AG04449 (cell line): Measurements from ENCODE around the gene PDE2A.
"Not testable (repeated sequence)": the region's sequence is repeated elsewhere in the genome, so short reads cannot be mapped to it uniquely, and the experiment has no call there.

ENCODE experiments used
- CTCF ChIA-PET: fragments of 350-600 bp; formaldehyde crosslinking; extraction: SDS; loops from one replicate; lab custom pipeline; 2021; ENCODE audit warnings: antibody characterized with exemption; lab: Yijun Ruan, JAX
- POLR2A ChIA-PET: fragments of 400-600, 350-600 bp; formaldehyde crosslinking; extraction: SDS; loops from one replicate; lab custom pipeline; 2020; ENCODE audit warnings: antibody characterized with exemption, inconsistent platforms; lab: Yijun Ruan, JAX
- DNase-seq: peaks from one replicate; pipeline ENCODE4 v3.0.0-alpha.2; 2010; ENCODE audit warnings: low read depth, low spot score
- H3K4me3 ChIP-seq: 2 replicates; pipeline ENCODE4 v1.5.1; 2011; ENCODE audit warnings: low read depth, mild to moderate bottlenecking, control low read depth, low read length
- TF ChIP-seq, protein P1 (sequence below): IDR thresholded peaks from one replicate; pipeline ENCODE4 v1.5.1; 2011; ENCODE audit warnings: mild to moderate bottlenecking, moderate library complexity, low read length, control low read depth, inconsistent platforms; ENCODE audit not compliant: insufficient read depth; ENCODE audit errors: missing control alignments

PDE2A gene

DNA sequence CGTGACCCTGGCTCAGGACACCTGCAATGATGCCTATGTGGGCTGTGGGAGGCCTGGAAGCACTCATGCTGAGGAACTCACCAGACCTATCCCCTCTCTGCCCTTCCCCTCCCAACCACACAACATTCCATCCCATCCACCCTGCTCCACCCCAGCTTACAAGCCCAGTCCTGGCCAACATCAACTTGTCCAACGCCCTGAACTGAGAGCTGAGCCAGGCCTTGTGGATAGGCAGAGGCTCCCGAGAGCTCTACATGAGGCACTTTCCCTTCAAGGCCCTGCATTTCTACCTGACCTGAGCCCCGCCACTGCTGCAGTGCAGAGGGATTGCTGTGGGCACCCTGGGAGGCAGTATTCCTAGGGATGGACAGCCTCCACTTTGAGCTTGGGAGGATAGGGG, 112.4 kb downstream of the PDE2A start:
- DNase-seq: no peak
- POLR2A ChIA-PET: no interaction called here
- CTCF ChIA-PET: interaction anchor here (1.4 to 6.1 kb wide), 5 partner anchors 11 to 122 kb away, joined by 4 to 21 read pairs (median 4); no protein-coding TSS in a partner anchor
- TF ChIP-seq, protein P1, sequence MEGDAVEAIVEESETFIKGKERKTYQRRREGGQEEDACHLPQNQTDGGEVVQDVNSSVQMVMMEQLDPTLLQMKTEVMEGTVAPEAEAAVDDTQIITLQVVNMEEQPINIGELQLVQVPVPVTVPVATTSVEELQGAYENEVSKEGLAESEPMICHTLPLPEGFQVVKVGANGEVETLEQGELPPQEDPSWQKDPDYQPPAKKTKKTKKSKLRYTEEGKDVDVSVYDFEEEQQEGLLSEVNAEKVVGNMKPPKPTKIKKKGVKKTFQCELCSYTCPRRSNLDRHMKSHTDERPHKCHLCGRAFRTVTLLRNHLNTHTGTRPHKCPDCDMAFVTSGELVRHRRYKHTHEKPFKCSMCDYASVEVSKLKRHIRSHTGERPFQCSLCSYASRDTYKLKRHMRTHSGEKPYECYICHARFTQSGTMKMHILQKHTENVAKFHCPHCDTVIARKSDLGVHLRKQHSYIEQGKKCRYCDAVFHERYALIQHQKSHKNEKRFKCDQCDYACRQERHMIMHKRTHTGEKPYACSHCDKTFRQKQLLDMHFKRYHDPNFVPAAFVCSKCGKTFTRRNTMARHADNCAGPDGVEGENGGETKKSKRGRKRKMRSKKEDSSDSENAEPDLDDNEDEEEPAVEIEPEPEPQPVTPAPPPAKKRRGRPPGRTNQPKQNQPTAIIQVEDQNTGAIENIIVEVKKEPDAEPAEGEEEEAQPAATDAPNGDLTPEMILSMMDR: no peak
- no peak overlapping the region for H3K4me3 ChIP-seq

DNA sequence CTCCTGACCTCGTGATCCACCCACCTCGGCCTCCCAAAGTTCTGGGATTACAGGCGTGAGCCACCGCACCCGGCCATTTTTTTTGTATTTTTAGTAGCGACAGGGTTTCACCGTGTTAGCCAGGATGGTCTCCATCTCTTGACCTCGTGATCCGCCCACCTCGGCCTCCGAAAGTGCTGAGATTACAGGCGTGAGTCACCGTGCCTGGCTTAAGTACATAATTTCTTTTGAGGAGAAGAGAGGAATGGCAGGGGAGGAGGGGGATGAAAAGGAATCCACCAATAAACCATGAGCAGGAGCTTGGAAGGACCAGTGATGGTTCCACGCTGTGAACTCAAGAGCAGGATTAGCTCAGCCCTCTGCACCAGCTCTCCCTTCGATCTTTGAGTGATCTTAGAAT, 113.4 kb downstream of the PDE2A start:
- POLR2A ChIA-PET, H3K4me3 ChIP-seq, DNase-seq: not testable (repeated sequence)
- CTCF ChIA-PET: interaction anchor here (0.8 to 6.1 kb wide), 4 partner anchors 12 to 90 kb away, joined by 3 to 21 read pairs (median 4); no protein-coding TSS in a partner anchor

- ChIA-PET CTCF (interaction anchor here (0.9 to 1.3 kb wide), 4 partner anchors 9 to 85 kb away, joined by 3 to 7 read pairs (median 4); no protein-coding TSS in a partner anchor), POLR2A (no interaction called here)
- TF ChIP-seq, protein P1: no peak
- no peak overlapping the region for H3K4me3 ChIP-seq
- DNase-seq: no peak
Observed at GRCh38 chr11:72556433-72556832, 117.8 kb downstream of the PDE2A start.

GRCh38 chr11:72555014-72555522, 119.2 kb downstream of the PDE2A start:
- POLR2A ChIA-PET, CTCF ChIA-PET, DNase-seq: not testable (repeated sequence)

GRCh38 chr11:72553706-72554105, 120.5 kb downstream of the PDE2A start:
- TF ChIP-seq, protein P1: no peak
- no peak for DNase-seq
- ChIA-PET POLR2A (no interaction called here), CTCF (interaction anchor here (0.9 to 2.6 kb wide), 2 partner anchors 13 to 33 kb away, joined by 4 to 13 read pairs; no protein-coding TSS in a partner anchor)
- no peak overlapping the region for H3K4me3 ChIP-seq

More at GRCh38 chr11:72555014-72555522, 119.2 kb downstream of the PDE2A start:
- not testable (repeated sequence) for H3K4me3 ChIP-seq

DNA sequence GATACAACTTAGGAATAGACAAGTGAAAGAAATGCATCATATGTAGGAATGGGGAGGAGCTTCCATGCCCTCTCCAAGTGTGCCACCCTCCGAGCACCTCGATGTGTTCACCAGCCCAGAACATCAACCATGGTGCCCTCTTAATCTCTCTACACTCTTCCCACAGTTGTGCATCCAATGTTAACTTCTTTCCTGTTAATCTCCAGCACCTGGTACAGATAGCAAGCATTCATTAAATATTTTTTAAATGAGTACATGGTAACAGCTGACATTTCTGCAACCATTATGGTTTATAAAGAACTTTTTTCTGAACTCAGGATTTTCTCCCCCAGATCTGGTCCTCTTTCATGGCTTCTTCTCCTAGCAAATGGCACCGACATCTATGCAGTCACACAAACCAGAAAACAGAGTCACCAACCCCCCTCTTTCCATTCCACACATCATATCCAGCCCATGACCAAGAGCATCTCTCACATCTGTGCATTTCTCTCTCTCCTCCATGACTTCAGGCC, 121.8 kb downstream of the PDE2A start:
- CTCF ChIA-PET: interaction anchor here (0.9 to 2.6 kb wide), 3 partner anchors 21 to 81 kb away, joined by 3 to 13 read pairs (median 7); no protein-coding TSS in a partner anchor
- POLR2A ChIA-PET: no interaction called here
- no peak for DNase-seq
- TF ChIP-seq, protein P1: no peak
- no peak overlapping the region for H3K4me3 ChIP-seq

DNA sequence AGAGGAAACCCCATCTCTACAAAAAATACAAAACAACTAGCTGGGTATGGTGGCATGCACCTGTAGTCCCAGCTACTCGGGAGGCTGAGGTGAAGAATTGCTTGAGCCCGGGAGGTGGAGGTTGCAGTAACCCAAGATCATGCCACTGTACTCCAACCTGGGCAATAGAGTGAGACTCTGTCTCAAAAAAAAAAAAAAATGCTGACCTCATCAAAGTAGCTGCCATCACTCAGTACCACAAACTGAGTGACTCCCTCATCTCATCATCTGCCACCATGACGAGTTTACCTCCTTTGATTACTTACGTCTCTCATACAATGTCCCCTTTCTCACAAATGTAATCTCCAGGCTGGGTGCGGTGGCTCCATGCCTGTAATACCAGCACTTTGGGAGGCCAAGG, 122.7 kb downstream of the PDE2A start:
- ChIA-PET POLR2A (no interaction called here), CTCF (interaction anchor here (1.0 to 2.6 kb wide), 3 partner anchors 35 to 134 kb away, joined by 3 to 13 read pairs (median 7); no protein-coding TSS in a partner anchor)
- TF ChIP-seq, protein P1: no peak
- no peak overlapping the region for H3K4me3 ChIP-seq
- no peak for DNase-seq
